ENCODE measurements around the gene NDUFB3.
"Not testable (repeated sequence)": the region's sequence is repeated elsewhere in the genome, so short reads cannot be mapped to it uniquely, and the experiment has no call there.

Gene NDUFB3

DNA sequence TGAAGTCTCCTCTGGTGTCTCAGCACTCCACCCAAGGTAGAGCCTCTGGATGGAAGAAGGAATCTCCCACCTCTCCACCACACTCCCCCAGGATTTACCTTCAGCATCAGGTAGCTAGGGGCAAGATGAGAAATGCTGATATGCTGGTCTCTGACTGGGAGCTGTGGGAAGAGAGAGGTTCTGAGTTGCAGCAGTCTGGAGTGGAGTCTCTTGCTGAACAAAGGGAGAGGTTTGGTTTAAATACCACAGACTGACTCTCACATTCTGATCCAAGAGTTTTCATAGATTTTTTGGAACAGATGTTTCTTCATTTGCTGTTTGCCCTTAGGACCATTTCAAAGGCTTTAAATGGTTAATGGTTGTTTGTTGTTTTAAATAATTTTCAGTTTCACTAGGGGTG lies 43.0 kb downstream of the NDUFB3 start:
- Histone ChIP-seq H3K9me3 (ENCODE audit: severe bottlenecking) (no peaks in the 10 kb centered on the region), H3K36me3 (ENCODE audit: low read depth) (no peaks in the 10 kb centered on the region), H3K27ac (ENCODE audit: poor library complexity, severe bottlenecking) (peak overlapping the region; percentile 96), H3K4me3 (ENCODE audit: severe bottlenecking) (no peak overlapping the region), H3K27me3 (ENCODE audit: insufficient read depth, poor library complexity, severe bottlenecking) (no peaks in the 10 kb centered on the region), H3K4me1 (ENCODE audit: insufficient read depth, poor library complexity, severe bottlenecking) (peaks cover 12% of the 10 kb centered on the region)
- ATAC-seq (ENCODE audit: low read depth): no peak
- DNase-seq (ENCODE audit: low spot score): no peak
- TF ChIP-seq, protein P1, sequence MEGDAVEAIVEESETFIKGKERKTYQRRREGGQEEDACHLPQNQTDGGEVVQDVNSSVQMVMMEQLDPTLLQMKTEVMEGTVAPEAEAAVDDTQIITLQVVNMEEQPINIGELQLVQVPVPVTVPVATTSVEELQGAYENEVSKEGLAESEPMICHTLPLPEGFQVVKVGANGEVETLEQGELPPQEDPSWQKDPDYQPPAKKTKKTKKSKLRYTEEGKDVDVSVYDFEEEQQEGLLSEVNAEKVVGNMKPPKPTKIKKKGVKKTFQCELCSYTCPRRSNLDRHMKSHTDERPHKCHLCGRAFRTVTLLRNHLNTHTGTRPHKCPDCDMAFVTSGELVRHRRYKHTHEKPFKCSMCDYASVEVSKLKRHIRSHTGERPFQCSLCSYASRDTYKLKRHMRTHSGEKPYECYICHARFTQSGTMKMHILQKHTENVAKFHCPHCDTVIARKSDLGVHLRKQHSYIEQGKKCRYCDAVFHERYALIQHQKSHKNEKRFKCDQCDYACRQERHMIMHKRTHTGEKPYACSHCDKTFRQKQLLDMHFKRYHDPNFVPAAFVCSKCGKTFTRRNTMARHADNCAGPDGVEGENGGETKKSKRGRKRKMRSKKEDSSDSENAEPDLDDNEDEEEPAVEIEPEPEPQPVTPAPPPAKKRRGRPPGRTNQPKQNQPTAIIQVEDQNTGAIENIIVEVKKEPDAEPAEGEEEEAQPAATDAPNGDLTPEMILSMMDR (IDR thresholded peaks at IDR 0.05; ENCODE audit: poor library complexity, severe bottlenecking): no peak

DNA sequence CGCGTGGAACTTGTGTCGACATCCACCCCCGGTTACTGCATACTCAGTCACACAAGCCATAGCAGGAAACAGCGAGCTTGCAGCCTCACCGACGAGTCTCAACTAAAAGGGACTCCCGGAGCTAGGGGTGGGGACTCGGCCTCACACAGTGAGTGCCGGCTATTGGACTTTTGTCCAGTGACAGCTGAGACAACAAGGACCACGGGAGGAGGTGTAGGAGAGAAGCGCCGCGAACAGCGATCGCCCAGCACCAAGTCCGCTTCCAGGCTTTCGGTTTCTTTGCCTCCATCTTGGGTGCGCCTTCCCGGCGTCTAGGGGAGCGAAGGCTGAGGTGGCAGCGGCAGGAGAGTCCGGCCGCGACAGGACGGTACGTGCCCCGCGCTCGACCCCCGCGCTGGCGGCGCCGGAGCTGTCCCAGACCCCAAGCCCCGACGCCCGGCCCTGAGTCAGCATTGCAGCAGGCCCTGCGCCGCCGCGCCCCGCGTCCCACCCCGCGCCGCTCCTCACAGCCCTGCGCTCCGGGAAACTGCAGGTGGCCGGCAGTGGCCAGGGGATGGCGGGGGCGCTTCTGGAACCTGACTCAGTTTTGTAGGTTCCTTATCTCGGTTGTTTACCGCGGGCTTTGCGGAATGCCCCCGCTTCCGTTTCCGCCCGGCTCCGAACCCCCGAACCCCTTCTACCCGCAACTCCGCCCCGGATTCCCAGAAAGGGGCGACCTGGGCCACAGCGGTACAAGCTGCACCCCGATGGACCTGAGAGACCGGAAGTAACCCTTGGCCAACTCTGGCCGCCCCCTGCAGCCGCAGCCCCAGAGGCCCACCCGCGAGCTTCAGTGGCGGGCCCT lies 44.5 kb downstream of the NDUFB3 start, which contains the start of gene CFLAR:
Gene CFLAR (plus strand): TSS at position 50 of the 844 bp plus-strand sequence. CDS start 13,702 bp downstream, outside the sequence.
- DNase-seq (ENCODE audit: low spot score) (peak; percentile 62), ATAC-seq (ENCODE audit: low read depth) (peak; percentile 49)
- no peaks in the 10 kb centered on the region for H3K9me3 ChIP-seq (ENCODE audit: severe bottlenecking)
- H3K4me3 ChIP-seq (ENCODE audit: severe bottlenecking): peak within 1 kb of the TSS; percentile 54
- peak within 1 kb of the TSS; percentile 96 for H3K27ac ChIP-seq (ENCODE audit: poor library complexity, severe bottlenecking)
- TF ChIP-seq, protein P1 (IDR thresholded peaks at IDR 0.05; ENCODE audit: poor library complexity, severe bottlenecking): no peak
- no peaks in the 10 kb centered on the region for H3K36me3 ChIP-seq (ENCODE audit: low read depth)
- H3K27me3 ChIP-seq (ENCODE audit: insufficient read depth, poor library complexity, severe bottlenecking): no peaks in the 10 kb centered on the region
- peaks cover 12% of the 10 kb centered on the region for H3K4me1 ChIP-seq (ENCODE audit: insufficient read depth, poor library complexity, severe bottlenecking)

DNA sequence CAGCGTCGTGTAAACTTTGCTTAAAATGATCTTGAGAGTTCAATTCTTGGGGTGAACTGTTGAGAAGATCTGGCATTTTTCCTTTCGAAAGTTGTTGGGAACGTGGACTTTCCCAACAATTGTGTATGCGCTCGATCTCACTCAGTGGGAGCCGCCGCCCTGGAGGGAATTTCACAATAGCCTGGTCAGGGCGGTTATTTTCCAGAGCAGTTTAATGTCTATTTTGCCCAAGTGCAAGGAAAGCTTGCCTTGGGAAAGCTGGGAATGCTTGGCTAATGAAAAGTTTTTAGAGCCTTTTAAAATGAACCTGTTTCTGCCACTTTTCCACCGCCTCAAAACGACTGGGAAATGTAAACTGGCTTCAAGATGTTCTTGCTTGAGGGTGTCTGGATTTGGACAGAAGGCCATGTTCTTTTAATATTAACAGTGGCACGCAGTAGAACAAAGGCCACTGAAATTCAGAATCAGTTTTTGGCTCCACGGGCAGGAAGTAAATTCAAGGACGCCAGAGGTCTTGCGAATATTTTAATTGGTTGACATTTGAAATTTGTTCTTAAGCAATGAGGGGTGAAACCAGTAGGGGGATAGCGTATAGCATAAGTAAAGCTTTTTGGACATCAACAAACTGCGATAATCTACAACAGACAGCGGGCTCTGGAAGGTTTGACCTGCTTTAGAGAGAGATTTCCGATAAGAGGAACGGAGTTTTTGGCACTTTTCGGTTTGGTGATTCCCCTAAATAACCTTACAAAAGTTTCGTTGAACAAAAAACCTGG lies 45.3 kb downstream of the NDUFB3 start:
- Histone ChIP-seq H3K36me3 (ENCODE audit: low read depth) (no peaks in the 10 kb centered on the region), H3K4me3 (ENCODE audit: severe bottlenecking) (peak overlapping the region; percentile 54), H3K27ac (ENCODE audit: poor library complexity, severe bottlenecking) (peak overlapping the region; percentile 96), H3K9me3 (ENCODE audit: severe bottlenecking) (no peaks in the 10 kb centered on the region), H3K27me3 (ENCODE audit: insufficient read depth, poor library complexity, severe bottlenecking) (no peaks in the 10 kb centered on the region), H3K4me1 (ENCODE audit: insufficient read depth, poor library complexity, severe bottlenecking) (peaks cover 12% of the 10 kb centered on the region)
- DNase-seq (ENCODE audit: low spot score): no peak
- ATAC-seq (ENCODE audit: low read depth): peak; percentile 11
- TF ChIP-seq, protein P1 (IDR thresholded peaks at IDR 0.05; ENCODE audit: poor library complexity, severe bottlenecking): no peak

DNA sequence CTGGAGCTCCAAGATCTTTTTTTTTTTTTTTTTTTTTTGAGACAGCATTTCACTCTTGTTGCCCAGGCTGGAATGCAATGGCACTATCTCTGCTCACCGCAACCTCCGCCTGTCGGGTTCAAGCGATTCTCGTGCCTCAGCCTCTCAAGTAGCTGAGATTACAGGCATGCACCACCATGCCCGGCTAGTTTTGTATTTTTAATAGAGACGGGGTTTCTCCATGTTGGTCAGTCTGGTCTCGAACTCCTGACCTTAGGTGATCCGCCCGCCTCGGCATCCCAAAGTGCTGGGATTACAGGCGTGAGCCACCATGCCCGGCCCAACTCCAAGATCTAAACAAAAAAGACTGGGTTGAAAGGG lies 45.9 kb downstream of the NDUFB3 start:
- not testable (repeated sequence) for H3K36me3 ChIP-seq (ENCODE audit: low read depth); H3K27me3 ChIP-seq (ENCODE audit: insufficient read depth, poor library complexity, severe bottlenecking); ATAC-seq (ENCODE audit: low read depth); DNase-seq (ENCODE audit: low spot score); H3K9me3 ChIP-seq (ENCODE audit: severe bottlenecking)
- H3K4me1 ChIP-seq (ENCODE audit: insufficient read depth, poor library complexity, severe bottlenecking): peaks cover 12% of the 10 kb centered on the region
- peak overlapping the region; percentile 54 for H3K4me3 ChIP-seq (ENCODE audit: severe bottlenecking)
- H3K27ac ChIP-seq (ENCODE audit: poor library complexity, severe bottlenecking): peak overlapping the region; percentile 96

DNA sequence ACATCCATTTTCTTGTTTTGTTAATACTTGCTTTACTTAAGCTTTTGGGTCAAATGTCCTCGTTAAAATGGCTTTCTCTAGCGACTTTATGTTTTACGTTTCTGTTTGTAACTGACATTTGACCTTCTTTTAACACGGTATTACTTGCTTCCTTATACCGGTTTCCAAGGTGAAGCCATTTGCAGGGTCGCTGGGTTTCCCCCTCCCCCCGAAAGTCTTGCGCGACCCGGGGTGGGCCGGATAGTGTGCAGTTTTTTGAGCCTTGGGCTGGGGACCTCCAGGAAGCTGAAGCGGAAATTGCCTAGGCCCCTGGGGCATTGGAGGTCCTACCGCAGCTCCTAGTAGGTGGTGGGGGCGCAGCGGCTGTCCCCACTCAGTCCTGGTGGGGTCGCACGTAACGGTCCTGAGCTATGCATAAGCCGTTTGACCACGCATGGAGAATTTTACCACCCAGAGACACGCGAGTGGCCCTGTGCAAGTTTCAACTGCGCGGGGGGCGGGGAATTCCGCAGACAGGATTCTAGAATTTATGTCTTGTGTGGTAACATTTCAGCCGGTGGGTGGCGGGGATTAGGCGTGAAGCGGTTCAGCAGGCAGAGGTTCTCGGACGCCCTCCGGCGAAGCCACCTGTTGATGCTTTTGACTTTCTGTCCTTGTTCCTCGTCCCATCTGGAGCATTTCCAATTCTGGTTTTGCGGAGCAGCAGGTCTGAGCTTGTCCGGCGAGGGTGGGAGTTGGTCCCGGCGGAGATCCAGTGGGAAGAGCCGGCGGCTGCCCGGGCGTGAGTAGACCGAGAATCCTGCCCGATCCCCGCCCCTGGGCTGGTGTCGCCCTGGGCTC lies 46.5 kb downstream of the NDUFB3 start:
- Histone ChIP-seq H3K4me1 (ENCODE audit: insufficient read depth, poor library complexity, severe bottlenecking) (peaks cover 12% of the 10 kb centered on the region), H3K9me3 (ENCODE audit: severe bottlenecking) (no peaks in the 10 kb centered on the region), H3K27ac (ENCODE audit: poor library complexity, severe bottlenecking) (peak overlapping the region; percentile 96), H3K36me3 (ENCODE audit: low read depth) (no peaks in the 10 kb centered on the region), H3K27me3 (ENCODE audit: insufficient read depth, poor library complexity, severe bottlenecking) (no peaks in the 10 kb centered on the region), H3K4me3 (ENCODE audit: severe bottlenecking) (peak overlapping the region; percentile 54)
- ATAC-seq (ENCODE audit: low read depth) (peak; percentile 56), DNase-seq (ENCODE audit: low spot score) (peak; percentile 91)
- TF ChIP-seq, protein P1 (IDR thresholded peaks at IDR 0.05; ENCODE audit: poor library complexity, severe bottlenecking): peak; percentile 65
